ENCODE measurements around the gene GPC6.
"Not testable (repeated sequence)": the region's sequence is repeated elsewhere in the genome, so short reads cannot be mapped to it uniquely, and the experiment has no call there.

The GPC6 gene

DNA sequence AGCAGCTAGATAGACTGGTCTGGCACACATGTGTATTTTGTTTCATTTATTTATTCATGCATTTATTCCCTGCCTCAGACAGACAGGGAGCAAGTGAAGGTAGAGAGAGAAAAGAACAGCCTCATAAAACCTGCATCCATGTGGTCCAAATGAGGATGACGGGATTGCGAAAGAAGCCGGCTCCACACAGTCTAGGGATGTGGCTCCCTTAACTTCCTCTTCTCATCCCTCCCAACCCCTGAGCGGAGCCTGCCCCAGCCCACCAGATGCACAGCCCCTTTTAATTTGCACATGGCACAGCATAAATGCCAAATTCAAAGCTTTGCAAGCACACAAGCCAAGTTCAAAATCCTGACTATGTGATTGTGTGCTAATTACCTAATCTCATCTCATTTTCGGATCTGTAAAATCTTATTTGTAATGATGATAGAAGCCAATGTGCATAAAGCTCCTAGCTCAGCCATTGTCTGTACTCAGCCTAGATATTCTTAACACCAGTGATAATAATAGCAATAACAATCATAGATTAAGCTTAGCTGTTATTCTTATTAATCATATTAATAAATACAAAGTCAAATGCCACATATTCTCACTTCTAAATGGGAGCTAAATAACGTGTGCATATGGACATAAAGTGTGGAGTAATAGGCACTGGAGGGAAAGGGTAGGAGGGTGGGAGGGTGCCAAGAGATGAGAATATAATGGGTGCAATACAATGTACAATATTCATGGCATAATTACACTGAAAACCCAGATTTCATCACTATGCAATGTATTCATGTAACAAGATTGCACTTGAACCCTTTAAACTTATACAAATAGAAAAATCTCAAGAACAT, 1096.5 kb downstream of the GPC6 start:
- no peak for DNase-seq

DNA sequence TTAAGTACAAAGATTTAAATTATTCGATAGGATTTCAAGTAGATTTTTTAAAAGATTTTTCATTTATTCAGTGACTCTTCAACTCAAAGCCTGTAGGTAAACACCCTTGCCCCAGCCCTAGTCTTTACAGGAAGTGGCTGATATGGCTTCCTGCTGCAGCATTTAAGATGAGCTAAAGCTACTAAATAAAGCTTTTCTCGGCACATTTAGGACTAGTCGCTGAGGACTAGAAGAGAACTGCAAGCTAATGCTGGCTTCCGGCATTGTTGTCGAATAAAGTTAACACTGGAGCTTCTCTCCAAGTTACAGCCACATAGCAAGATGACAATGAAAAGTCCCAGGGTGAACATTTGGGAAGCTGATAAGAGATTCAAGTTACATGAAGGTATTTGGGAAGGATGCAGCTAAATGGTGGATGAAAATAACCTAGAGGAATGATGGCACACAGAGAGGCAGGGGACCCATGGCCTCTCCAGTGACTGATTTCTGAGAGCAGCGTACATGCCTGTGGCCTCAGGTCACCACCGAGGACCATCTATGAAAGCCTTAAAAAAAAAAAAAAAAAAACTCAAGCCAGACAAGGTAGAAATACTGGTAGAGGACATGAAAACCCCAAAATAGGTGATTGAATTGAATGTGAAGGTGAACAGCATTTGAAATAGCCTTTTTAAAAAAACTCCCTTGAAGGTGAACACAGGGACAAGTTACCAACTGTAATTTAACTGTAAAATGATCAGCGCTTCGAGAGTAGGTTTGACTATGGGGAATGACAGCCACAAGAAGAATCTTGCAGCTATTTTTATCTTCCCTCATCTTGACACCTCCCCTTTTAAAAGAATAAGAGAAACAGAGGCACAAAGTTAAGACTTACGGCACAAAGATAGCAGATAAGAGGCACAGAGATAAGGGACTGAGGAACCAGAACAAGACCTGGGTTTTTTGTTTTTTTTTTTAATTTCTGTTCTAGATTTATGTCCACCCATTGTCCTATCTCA, 1097.5 kb downstream of the GPC6 start:
- no peak for DNase-seq

- no peak for DNase-seq
Measured at GRCh38 chr13:94324767-94325540, 1098.3 kb downstream of the GPC6 start.

- DNase-seq: no peak
Measured at GRCh38 chr13:94325650-94326049, 1099.0 kb downstream of the GPC6 start.

GRCh38 chr13:94327318-94327717, 1100.7 kb downstream of the GPC6 start:
- no peak for DNase-seq

GRCh38 chr13:94328381-94329041, 1101.9 kb downstream of the GPC6 start:
- no peak for DNase-seq

DNA sequence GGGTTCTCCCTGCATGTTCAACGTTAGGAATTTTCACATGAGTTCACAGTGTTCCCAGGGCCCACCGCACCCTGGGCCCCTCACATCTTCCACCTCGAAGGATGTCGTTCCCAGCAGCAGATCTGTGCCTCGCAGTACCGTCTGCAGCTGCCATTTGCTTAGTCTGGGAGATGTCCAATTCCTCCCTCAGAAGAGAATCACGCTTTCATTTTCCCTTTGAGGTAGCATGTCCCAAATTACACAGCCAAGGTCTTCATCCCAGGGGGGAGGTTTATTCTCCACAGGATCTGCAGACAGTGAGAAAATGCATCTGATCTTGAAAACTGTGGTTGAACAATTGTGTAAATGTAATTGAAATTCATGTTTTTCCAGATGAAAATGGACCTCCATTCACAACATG, 1102.7 kb downstream of the GPC6 start:
- no peak for DNase-seq

DNA sequence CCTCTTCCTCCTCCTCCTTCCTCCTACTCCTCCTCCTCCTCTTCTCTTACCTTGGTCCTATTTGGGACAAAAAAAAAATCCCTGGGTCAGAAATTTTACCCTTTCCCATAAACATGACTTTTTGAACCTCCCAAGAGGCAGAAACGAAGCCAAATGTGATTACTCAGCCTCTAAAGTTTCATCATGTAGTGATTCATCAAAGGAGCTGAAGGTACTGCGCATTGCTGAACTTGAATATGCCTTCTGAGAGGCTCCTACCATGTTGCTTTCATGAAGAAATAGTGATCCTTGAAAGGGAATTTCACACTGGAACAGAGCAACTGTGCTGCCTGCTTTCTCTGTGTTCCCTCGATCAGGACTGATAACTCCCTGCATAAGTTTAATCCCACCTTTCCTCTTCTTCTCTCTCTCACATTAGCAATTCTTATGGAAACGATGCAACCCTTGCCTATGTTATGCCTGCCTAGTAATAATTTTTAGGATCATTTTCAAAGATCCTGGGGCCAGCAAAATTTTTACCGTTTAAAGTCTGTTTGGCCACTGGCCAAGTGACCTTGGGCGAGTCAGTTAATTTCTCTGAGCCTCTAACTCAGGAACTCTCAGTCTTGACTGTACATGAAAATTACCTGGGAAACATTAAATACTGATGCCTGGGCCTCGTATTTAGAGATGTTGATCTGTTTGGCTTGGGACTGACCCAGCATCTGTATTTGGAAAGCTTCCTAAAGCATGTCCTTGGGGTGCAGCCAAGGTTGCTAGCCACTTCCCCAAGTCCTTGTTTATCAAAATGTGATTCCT, 1103.3 kb downstream of the GPC6 start:
- DNase-seq: no peak

DNA sequence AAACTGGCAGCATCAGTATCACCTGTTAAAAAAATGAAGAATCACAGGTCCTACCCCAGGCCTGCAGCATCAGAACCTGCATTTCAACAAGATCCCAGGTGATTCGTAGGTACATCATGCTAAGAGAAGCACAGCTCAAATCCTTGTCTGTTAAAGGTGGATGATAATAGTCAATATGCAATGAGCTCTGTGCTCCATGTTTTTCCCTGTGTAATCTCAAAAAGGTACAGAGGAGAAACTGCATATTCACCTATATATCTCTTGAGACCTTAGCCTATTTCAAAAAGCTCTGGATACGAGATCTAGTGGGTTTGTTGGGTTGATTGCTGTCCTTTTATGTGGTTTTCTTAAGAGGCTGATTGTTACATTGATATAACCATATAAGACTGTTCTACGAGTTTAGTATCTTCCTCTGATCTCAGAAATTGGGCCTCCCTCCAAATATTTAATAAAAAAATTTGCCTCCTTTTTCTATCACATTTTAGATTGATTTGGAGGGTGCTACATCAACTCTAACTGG, 1104.0 kb downstream of the GPC6 start:
- DNase-seq: no peak

DNA sequence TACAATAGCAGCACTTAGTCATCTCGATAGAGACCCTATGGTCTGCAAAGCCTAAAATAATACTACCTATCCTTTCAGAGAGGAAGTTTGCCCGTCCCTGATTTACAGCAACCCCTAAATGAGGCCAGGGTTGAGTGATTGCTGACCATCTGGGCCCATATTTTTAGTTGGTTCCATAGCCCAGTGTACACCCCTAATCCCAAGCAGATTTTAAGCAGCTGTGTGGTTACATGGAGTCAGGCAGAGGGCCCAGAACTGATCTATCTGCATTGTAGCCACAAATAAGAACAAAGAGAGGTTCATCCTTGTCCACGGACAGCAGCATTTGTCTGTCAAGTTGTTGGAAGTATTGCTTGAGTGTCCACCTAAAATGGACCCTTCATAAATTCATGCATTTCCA, 1104.7 kb downstream of the GPC6 start:
- DNase-seq: no peak

DNA sequence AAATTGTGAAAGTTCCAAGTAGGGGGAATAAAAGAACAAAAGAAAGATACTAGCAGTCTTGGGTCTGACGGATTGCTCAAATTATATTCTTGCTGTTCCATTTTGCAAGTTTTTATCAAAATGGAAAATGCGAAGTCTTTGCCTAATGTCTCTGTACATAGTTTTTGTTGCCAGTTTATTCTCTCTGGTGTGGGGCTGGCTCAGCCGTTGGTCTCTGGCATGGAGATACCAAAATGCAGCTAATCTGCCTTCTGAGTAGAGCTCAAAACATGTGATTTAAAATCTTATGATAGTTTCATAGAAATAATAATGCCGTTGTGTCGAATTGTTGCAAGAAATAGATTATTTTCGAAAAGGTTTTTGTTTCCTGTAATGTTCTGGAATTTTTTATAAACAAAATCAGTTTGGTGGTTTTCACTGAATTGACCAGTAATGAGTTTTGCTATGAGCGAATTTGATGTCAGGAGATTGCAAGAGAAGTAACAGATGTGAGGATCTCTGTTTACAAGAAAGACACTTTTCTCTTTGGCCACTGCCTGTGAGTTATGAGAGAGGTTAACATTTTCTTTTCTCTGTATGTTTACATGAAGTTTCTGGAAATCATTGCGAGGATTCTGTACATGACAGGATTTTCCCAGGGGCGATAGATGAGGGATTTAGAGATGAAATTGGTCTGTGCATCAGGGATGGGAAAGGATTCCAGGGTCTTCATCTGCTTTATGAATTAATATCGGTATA, 1105.9 kb downstream of the GPC6 start:
- no peak for DNase-seq

DNA sequence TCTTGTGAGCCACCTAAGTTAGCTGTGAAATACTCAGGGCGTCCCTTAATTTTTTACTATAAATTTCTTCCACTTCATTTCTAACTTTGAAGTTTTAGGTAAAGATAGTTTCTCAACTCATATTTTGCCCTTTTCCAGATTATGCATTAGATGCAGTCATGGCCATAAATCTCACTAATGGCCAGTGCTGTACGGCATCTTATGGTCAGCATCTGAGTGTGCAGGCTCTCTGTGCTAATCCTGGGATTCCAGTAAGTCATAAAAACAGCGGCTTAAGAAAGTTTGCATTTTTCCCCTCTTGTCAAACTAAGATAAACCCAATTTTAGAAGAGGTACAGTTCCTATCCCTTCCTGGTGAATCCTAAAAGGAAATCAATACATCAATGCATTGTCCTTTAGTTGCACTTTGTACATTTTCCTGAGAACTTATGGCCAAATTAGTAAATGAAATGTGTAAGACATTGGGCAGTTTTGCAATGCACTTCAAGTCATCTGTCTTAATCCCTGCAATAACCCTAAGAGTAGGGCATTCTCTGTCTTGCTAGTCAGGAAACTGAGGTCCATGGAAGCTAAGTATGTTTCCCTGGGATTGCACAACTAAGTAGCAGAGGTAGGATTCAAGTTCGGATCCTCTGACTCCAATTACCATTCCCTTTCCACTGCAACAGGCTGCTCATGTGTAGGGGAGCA, 1106.7 kb downstream of the GPC6 start:
- DNase-seq: no peak

DNA sequence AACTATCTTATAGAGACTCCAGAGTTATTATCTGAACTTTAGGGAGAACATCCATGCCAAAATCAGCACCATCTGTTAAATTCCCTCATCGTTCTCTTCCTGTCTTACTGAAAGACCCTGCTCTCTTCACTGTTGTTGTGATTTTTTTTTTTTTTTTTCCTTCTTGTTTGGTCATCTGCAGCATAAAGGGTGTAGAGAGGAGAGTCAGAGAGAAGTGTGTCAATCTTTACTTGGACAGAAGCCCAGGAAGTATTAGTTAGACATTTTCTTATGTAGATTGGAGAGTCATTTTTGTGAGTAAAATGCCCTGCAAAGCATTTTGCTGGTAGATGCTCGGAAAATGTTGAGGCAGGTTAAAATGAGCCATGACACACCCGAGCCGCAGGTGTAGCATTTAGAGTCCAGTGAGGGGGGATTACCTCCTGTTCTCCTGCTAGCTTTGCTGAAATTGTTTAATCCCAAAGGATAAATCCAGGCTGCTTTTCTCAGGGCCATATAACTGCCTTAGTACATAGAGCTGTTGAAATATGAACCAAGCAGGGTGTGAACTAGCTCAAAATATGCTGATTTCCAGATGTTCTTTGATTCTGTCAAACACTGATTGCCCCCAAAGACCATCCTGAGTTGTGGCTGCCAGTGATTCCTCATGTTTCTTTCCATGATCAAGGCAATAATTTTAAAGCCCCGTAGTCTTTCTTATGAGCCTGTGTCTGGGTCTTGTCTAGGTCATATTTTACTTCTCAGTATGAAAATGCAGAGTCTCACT, 1109.3 kb downstream of the GPC6 start:
- DNase-seq: no peak

DNA sequence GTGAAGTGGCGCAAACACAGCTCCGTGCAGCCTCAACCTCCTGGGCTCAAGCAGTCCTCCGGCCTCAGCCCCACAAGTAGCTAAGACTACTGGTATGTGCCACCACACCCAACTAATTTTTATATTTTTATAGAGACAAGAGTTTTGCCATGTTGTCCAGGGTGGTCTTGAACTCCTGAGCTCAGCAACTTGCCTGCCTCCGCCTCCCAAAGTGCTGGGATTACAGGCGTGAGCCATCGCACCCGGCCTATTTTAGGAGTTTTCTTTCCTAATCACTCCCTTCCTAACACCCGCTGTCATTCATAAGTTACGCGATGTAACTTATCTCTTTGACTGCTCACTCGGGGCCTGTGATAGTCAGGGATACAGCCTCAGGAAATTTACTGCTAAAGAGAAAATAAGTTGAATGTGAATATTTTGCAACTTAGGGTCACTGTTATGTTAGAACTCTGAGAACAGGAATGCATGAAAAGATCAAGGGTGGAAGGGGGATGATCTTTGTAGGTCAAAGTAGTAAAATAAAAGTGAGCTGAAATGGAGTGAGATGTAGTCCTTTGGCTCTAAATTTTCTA, 1112.6 kb downstream of the GPC6 start:
- no peak for DNase-seq

DNA sequence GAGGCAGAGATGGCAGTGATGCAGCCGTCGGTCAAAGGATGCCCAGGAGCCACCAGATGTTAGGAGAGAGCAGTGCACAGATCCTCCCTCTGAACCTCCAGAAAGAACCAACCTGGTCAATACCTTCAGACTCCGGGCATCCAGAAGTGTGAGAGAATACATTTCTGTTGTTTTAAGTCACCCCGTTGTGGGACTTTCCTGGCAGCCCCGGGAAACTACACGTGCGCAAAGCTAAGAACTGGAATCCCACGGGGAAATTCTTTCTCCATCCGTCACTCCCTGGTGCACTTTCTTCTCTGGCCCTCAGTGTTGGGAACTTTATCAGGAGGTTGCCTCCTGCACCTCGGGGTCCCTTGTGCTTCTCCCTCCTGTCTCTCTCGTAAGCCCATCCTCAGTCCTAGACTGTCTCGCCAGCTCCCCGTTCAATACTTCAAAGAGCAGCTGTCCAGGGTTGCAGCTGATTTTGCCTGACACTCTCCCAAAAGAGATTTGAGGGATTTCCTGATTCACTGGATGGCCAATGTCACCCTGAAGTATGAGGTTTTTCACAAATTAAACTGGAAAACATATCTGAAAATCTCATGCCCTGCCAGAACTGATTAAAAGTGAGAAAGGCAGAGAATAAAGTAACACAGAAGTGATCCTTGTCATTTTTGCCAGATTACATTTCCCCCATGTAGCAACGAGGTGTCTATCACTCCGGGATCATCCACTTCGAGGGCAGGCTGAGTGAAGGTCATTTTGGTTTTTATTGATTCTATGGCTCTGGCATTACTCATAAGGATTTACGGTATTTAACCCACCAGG, 1116.0 kb downstream of the GPC6 start:
- no peak for DNase-seq

- no peak for DNase-seq
Measured at GRCh38 chr13:94343243-94343585, 1116.6 kb downstream of the GPC6 start.

DNA sequence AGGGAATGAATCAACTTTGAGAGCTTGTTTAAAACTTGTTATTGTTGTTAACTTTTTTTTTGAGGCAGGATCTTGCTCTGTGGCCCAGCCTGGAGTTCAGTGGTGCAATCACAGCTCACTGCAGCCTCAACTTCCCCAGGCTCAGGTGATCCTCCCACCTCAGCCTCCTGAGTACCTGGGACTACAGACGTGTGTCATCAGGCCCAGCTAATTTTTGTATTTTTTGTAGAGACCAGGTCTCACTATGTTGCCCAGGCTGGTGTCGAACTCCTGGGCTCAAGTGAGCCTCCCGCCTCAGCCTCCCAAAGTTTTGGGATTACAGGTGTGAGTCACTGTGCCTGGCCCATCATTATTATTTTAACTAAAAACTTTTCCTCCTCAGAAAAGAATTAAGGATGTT, 1117.1 kb downstream of the GPC6 start:
- DNase-seq: not testable (repeated sequence)
